NB4 (cell line): ENCODE results near the gene GCSAML.

ENCODE experiments used
- CTCF ChIP-seq: IDR thresholded peaks from one replicate; pipeline ENCODE4 v1.5.1; 2012; ENCODE audit warnings: low read depth, low read length
- POLR2A ChIP-seq: IDR thresholded peaks from 2 replicates; pipeline ENCODE4 v1.6.1; 2011; ENCODE audit warnings: mild to moderate bottlenecking; ENCODE audit not compliant: insufficient read length; ENCODE audit errors: extremely low read depth
- TF ChIP-seq, protein P1 (sequence below): IDR thresholded peaks from 2 replicates; pipeline ENCODE4 v1.6.1; 2011; ENCODE audit warnings: low read depth, low read length

DNA sequence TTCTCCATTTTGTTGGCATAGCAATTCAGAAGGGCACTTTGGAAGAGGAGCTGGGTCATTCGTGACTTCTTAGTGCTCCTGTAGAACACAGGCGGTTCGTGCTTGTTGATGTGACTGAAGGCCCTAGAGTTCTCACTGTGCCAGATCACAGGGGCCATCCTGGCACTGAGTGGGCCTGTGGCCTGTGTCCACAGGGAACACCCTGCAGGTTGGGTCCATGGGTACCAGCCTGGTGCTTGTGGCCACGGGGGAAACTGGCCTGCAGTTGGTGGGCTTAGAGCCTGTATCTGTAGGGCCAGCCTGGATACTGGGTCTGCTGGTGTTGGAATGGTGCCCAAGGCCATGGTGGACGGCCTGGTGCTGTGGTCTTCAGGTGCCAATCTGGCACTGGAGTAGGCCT is 65.7 kb downstream of the GCSAML start:
- TF ChIP-seq CTCF (no peak), POLR2A (no peak)
- TF ChIP-seq, protein P1, sequence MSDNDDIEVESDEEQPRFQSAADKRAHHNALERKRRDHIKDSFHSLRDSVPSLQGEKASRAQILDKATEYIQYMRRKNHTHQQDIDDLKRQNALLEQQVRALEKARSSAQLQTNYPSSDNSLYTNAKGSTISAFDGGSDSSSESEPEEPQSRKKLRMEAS, result no peak
